ENCODE data around the gene OSM. TPM values are rescaled to one million over a fixed set of nuclear protein-coding genes. Genes with fewer than 3 reads are reported as not detected.

Gene OSM
- polyA plus RNA-seq, 1 donor (not counting 4 experiments of a cell fraction or from before 2014, with no cell fraction given) = not detected

- Histone ChIP-seq H2AFZ (ENCODE audit: control insufficient read depth, low read length) (no peak overlapping the region), H3K27ac (ENCODE audit: control insufficient read depth, insufficient read depth, low read length) (no peak overlapping the region), H3K36me3 (ENCODE audit: control insufficient read depth in 2 of 2, extremely low read depth in 1 of 2, insufficient read depth in 2 of 2, low read length in 2 of 2) (peaks cover 0 to 4% of the 10 kb centered on the region in 2 experiments), H3K4me3 (ENCODE audit: control insufficient read depth in 2 of 3, extremely low read depth in 1 of 3, insufficient read depth in 2 of 3, low read depth in 1 of 3, low read length in 3 of 3) (no peak overlapping the region), H3K4me1 (ENCODE audit: control insufficient read depth, extremely low read depth, insufficient read depth, low read length) (peaks cover 91% of the 10 kb centered on the region), H3K27me3 (ENCODE audit: control insufficient read depth, extremely low read depth, insufficient read depth, low read length) (no peaks in the 10 kb centered on the region), H4K20me1 (ENCODE audit: control insufficient read depth, extremely low read depth, insufficient read depth, low read length) (peaks cover 12% of the 10 kb centered on the region), H3K9me3 (ENCODE audit: control insufficient read depth, low read depth, low read length) (no peaks in the 10 kb centered on the region), H3K9ac (ENCODE audit: control insufficient read depth, extremely low read depth, insufficient read depth, low read length) (no peak overlapping the region), H3K9me1 (ENCODE audit: control insufficient read depth, extremely low read depth, insufficient read depth, low read length) (peaks cover 7% of the 10 kb centered on the region), H3K79me2 (ENCODE audit: control insufficient read depth, insufficient read depth, low read length) (peaks cover 42% of the 10 kb centered on the region), H3K4me2 (ENCODE audit: control insufficient read depth, extremely low read depth, insufficient read depth, low read depth, low read length) (no peak overlapping the region)
- FAIRE-seq (no peak), DNase-seq (ENCODE audit: low read depth, low spot score) (no peak)
- dilution Hi-C loops (cut with MboI; ENCODE audit: extremely low pct_ligation_motif_present, low sequenced_read_pairs) = no loop called here
- TF ChIP-seq CTCF (optimal IDR thresholded peaks at IDR 0.05 in 1 of 3, IDR thresholded peaks at IDR 0.05 in 1 of 3, conservative IDR thresholded peaks at IDR 0.05 in 1 of 3; ENCODE audit: extremely low read depth in 1 of 3, insufficient read depth in 2 of 3, low read length in 3 of 3) (no peak), EZH2 (IDR thresholded peaks at IDR 0.05; ENCODE audit: low read length) (no peak)
Measured at GRCh38 chr22:30309951-30310741, 43.5 kb upstream of the OSM start.

GRCh38 chr22:30308518-30309230 is 42.0 kb upstream of the OSM start:
- no peak overlapping the region for H3K9ac ChIP-seq (ENCODE audit: control insufficient read depth, extremely low read depth, insufficient read depth, low read length)
- no peaks in the 10 kb centered on the region for H3K9me3 ChIP-seq (ENCODE audit: control insufficient read depth, low read depth, low read length)
- peaks cover 35% of the 10 kb centered on the region for H3K79me2 ChIP-seq (ENCODE audit: control insufficient read depth, insufficient read depth, low read length)
- peaks cover 91% of the 10 kb centered on the region for H3K4me1 ChIP-seq (ENCODE audit: control insufficient read depth, extremely low read depth, insufficient read depth, low read length)
- peaks cover 3 to 4% of the 10 kb centered on the region in 2 experiments for H3K36me3 ChIP-seq (ENCODE audit: control insufficient read depth in 2 of 2, extremely low read depth in 1 of 2, insufficient read depth in 2 of 2, low read length in 2 of 2)
- peaks cover 13% of the 10 kb centered on the region for H4K20me1 ChIP-seq (ENCODE audit: control insufficient read depth, extremely low read depth, insufficient read depth, low read length)
- FAIRE-seq (peak; percentile 53), DNase-seq (ENCODE audit: low read depth, low spot score) (no peak)
- no peak overlapping the region for H3K4me3 ChIP-seq (ENCODE audit: control insufficient read depth in 2 of 3, extremely low read depth in 1 of 3, insufficient read depth in 2 of 3, low read depth in 1 of 3, low read length in 3 of 3)
- dilution Hi-C loops (cut with MboI; ENCODE audit: extremely low pct_ligation_motif_present, low sequenced_read_pairs) = no loop called here
- H3K27ac ChIP-seq (ENCODE audit: control insufficient read depth, insufficient read depth, low read length) = no peak overlapping the region
- TF ChIP-seq CTCF (optimal IDR thresholded peaks at IDR 0.05 in 1 of 3, IDR thresholded peaks at IDR 0.05 in 1 of 3, conservative IDR thresholded peaks at IDR 0.05 in 1 of 3; ENCODE audit: extremely low read depth in 1 of 3, insufficient read depth in 2 of 3, low read length in 3 of 3) (no peak), EZH2 (IDR thresholded peaks at IDR 0.05; ENCODE audit: low read length) (no peak)
- no peaks in the 10 kb centered on the region for H3K27me3 ChIP-seq (ENCODE audit: control insufficient read depth, extremely low read depth, insufficient read depth, low read length)
- no peak overlapping the region for H3K4me2 ChIP-seq (ENCODE audit: control insufficient read depth, extremely low read depth, insufficient read depth, low read depth, low read length)
- H3K9me1 ChIP-seq (ENCODE audit: control insufficient read depth, extremely low read depth, insufficient read depth, low read length) = peaks cover 12% of the 10 kb centered on the region
- H2AFZ ChIP-seq (ENCODE audit: control insufficient read depth, low read length) = no peak overlapping the region
